ENCODE measurements around the gene TOB2. TPM values are rescaled to one million over a fixed set of nuclear protein-coding genes. Genes with fewer than 3 reads are reported as not detected.
"Not testable (repeated sequence)": the region's sequence is repeated elsewhere in the genome, so short reads cannot be mapped to it uniquely, and the experiment has no call there.

Gene TOB2
- total RNA-seq, 1 donor from 2014 or later: 35.9 TPM

DNA sequence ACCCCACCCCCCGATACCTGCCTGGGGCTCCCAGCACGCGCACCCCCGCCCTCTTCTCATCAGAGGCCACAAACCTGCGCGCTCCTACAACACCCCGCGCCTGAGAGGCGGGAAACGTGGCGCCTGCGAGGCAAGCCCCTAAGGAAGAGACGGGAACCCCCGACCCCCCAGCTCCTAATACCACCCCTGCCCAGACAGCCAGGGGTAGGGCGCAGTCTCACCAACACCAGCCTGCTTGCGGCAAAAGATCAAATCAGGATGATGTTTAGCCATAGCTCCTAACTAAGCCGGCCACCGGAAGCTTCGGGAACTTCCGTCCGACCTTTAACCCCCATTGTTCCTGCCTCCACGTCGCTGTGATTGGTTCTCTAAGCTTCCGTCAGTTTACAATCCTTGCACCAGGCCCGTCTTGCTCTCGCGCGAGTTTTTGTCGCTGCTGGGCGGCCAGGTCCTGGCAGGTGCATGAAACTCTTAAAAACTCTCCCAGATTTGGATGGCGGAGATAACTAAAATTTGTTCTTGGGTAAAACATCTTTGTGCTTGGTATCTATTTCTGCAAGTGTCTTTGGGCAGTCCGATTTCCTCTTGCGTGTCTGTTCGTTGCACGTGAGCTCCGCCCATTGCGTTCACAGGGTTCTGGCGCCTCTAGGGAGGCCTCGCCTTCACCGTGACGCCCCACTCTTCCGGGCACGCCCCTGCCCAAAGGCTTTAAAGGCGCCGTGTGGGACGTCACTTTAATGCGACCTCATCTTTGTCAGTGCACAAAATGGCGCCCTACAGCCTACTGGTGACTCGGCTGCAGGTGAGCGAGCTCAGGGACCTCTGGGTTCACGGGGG lies 22.0 kb upstream of the TOB2 start, which contains the start of the genes ACO2 and PHF5A:
TSS of gene ACO2 (plus strand) at position 737 of the 837 bp plus-strand sequence. CDS start at position 767, 30 bp downstream.
TSS of gene PHF5A (minus strand) at position 312 of the 837 bp plus-strand sequence. CDS start at position 273, 39 bp downstream.
- peak; percentile 96 for DNase-seq (ENCODE audit: low read depth)

DNA sequence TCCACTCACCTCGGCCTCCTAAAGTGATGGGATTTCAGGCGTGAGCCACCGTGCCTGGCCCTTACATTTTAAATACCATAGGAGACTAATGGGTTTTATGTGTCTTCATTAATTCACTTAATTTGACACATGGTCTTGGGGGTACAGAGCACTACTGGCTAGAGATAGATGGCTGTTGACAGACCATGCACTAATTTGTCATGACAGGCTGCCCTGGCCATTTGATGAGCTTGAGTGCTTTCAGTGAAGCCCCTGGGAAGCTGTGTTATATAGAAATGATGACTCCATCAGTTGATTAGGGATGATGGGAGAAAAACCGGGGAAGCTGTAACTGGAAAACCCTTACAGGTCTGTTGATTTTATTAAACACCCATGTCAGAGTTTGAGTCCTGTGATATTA lies 15.3 kb upstream of the TOB2 start:
- no peak for DNase-seq (ENCODE audit: low read depth)

GRCh38 chr22:41460071-41460470 lies 13.5 kb upstream of the TOB2 start:
- DNase-seq (ENCODE audit: low read depth): not testable (repeated sequence)

DNA sequence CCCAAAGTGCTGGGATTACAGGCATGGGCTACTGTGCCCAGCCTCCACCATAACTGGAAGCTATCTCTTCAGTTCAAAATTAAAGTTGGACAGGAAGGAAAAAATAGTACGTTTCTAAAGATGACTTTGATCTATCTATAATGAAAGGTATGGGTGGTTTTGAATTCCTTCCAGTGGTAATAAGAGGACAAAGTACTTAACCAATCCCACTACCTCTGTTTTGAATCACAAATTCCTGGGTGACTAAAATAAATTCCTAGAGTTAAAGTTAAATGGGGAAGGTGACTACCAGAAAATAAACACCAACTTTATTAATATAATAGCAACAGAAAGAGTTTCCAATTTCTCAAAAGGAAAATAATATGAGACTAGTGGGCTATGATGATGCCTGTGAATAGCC lies 12.8 kb upstream of the TOB2 start:
- DNase-seq (ENCODE audit: low read depth): no peak

DNA sequence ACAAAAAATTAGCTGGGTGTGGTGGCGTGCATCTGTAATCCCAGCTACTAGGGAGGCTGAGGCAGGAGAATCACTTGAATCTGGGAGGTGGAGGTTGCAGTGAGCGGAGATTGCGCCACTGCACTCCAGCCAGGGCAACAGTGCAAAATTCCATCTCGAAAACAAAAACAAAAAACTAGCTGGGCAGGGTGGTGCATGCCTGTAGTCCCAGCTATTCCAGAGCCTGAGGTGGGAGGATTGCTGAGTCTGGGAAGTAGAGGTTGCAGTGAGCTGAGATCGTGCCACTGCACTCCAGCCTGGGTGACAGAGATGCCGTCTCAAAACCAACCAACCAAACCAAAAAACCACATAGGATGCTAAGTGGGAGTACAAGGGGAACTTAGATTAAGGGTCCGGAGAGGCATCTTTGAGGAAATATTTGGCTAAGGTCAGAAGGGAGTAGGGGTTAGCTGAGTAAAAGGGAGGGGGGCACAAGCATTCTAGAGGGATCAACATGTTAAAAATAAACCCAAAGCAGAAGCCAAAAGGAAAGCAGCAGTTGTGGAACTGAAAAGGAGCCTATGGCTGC lies 11.6 kb upstream of the TOB2 start:
- no peak for DNase-seq (ENCODE audit: low read depth)

DNA sequence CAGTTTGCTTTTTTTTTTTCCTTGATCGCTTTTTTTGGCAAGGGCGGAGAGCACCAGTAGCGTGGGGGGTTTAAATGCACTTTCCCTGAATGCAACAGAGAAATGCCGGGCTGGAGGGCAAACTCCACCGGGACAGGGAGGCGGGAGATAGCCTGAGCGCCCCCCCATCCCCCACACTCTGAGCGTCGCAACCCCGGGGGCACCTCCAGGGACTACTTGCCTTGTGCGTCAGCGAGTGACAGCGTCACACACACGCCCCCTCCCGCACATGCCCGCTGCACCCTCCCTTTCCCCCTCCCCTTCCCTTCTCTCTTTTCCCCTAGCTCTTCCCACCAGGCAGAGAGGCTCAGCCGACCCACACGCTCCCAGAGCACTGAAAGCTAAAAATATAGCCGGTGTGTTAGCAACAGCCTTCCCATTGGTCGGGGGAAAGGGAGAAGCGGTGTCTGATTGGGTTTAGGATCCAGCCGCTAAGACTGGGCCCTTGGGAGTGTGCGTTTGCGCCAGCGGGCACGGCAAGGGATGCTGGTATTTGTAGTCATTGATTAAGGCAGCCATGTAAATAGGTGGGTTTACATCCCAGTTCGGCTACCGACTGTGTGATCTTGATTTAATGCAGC lies 1.7 kb upstream of the TOB2 start:
- peak; percentile 99 for DNase-seq (ENCODE audit: low read depth)

GRCh38 chr22:41447435-41448188 lies 1.0 kb upstream of the TOB2 start:
- peak; percentile 30 for DNase-seq (ENCODE audit: low read depth)

- DNase-seq (ENCODE audit: low read depth): no peak
Measured at GRCh38 chr22:41446057-41446501, 522 bp downstream of the TOB2 start.

- DNase-seq (ENCODE audit: low read depth): no peak
Measured at GRCh38 chr22:41445129-41446056, 1.2 kb downstream of the TOB2 start.

DNA sequence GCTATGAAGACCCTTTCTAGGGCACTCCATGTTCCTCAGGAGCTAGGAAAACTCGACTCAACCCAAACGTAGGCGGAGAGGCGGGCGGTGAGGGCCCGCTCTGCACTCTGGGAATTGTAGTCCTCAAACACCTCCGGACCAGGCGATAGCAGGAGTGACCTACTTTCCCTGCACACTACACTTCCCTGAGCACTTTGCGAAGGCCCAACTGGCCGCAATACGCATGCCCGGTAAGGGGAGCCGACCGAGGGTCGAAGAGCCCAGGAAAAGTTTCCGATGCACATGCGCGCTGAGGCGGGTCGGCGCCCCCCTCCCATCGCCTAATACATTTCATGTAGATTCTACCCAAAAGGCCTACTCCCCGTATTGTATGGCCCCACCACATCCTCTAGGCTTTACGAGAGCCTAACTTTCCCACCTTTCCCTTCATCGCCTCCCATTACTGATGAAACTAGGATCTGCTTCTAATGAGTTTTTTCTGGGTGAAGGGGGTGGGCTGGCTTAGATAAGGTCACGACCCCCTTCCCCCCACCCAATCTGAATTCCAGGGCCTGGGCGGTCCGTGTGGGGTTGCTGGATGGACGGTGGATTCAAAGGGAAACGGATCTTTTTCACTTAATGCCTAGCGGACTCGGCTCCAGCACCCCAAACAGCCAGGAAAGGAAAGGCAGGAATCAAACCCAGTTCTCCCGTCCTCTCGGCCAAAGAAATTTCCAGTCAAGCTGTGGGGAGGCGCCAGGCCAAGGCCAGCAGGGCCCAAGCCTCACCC lies 2.1 kb downstream of the TOB2 start:
- peak; percentile 96 for DNase-seq (ENCODE audit: low read depth)

- no peak for DNase-seq (ENCODE audit: low read depth)
Measured at GRCh38 chr22:41442240-41442792, 4.3 kb downstream of the TOB2 start.

GRCh38 chr22:41440511-41440910 lies 6.1 kb downstream of the TOB2 start:
- not testable (repeated sequence) for DNase-seq (ENCODE audit: low read depth)

DNA sequence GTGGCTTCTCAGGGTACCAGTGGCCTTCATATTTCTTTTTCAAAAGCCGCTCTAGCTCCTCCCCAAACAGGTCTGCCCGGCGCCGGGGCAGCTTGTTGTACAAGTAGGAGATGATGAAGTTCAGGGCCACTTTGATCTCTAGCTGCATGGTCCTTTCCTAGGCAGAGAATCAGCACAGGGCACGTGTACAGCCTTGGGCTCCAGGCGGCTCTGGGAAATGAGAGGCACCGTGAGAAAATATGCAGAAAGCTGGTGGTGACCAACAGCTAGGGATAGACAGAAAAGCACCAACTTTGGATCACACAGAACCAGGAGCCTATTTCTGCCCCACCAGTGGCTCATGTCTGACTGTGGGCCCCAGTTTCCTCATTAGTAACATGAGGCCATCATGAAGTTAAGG lies 9.4 kb downstream of the TOB2 start:
- DNase-seq (ENCODE audit: low read depth): no peak

GRCh38 chr22:41436322-41437113 lies 10.1 kb downstream of the TOB2 start:
- no peak for DNase-seq (ENCODE audit: low read depth)

DNA sequence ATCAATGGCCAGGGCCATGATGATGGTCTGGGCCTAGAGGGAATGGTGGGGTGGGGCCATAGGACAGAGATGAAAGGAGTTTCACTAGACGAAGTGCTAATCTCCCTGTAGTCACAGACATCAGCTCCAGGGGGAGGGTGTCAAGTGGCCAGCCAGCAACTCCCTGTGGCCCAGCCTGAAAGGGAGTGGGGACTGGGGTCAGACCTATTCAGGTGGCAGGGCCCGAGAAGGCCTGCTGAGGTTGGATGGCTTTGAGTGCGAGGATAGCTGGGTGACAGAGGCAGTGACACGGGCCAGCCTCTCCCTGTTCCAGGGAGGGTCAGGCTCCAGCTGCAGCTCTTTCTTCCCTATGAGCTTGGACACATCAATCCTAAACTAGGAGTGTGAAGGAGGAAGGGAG lies 11.0 kb downstream of the TOB2 start:
- no peak for DNase-seq (ENCODE audit: low read depth)

DNA sequence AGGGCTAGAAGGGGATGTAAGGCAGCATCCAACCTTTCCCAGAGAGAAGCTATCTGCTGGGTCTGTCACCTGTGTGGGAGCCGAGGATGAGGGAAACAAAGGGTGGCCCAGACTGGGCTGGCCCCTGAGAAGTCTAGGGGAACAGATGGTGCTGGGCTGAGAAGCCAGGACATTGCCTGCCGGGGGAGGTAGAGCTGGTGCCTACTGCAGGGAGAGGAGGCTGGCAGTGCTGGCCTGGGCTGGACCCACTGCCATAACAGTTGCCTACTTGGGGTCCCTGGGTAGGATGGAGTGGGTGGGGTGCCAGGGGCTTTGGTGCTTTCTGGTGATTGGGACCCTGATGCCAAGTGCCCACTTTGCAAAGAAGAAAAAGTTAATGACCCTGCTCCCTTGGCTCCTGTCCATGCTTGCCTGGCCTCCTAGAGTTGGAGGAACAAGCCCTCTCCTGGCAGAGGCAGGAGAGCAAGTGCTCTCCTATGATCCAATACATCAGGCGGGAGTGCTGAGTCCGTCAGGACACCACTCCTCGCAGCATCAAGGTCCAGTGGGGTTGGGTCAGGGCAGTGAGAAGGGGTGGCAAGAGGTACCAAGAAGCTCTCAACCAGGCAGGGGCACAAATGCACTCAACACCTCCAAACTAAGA lies 12.1 kb downstream of the TOB2 start:
- DNase-seq (ENCODE audit: low read depth): not testable (repeated sequence)

DNA sequence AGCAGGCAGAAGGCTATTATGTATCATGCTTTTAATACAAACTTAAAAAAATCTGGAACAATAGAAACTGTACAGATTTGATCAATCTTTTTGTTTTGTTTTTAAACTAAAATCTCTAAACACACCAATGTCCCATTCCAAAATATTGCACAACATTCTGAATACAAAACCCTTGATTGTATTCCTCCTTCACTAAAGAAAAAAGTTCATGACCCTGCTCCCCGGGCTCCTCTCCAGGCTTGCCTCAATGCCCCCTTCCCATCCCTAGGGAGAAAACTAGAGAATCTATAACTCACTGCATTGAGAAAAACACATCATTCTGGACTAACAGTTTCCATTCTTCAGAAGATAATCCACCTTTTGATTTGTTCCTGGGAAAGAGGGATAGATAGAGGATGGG lies 13.1 kb downstream of the TOB2 start:
- DNase-seq (ENCODE audit: low read depth): not testable (repeated sequence)

GRCh38 chr22:41431656-41432055 lies 14.9 kb downstream of the TOB2 start:
- no peak for DNase-seq (ENCODE audit: low read depth)
